ENCODE results near the gene MMEL1. TPM values are rescaled to one million over a fixed set of nuclear protein-coding genes. Genes with fewer than 3 reads are reported as not detected.

MMEL1 gene
- polyA plus RNA-seq, 1 of the 3 experiments (the other 2 are of a cell fraction), result 0.16 TPM

GRCh38 chr1:2546515-2547209 lies 86.2 kb downstream of the MMEL1 start:
- H3F3A ChIP-seq (replicated peaks; ENCODE audit: insufficient read depth), result no peaks in the 10 kb centered on the region
- H3K9me2 ChIP-seq, result no peaks in the 10 kb centered on the region
- ChIA-PET POLR2A (interaction anchor here (0.8 to 1.8 kb wide), 7 partner anchors 13 to 87 kb away, joined by 3 to 8 read pairs (median 5); no protein-coding TSS in a partner anchor), CTCF (interaction anchor here (0.6 to 5.1 kb wide), 35 partner anchors 9 to 352 kb away, joined by 3 to 53 read pairs (median 7); partner anchors contain the start of genes FAAP20, HES5, PANK4 and PEX10)
- H3K4me3 ChIP-seq (ENCODE audit: low read depth in 2 of 2, low read length in 1 of 2), result peak overlapping the region; percentile 59
- H3K4me1 ChIP-seq (ENCODE audit: control insufficient read depth in 1 of 2, insufficient read depth in 2 of 2, low read depth in 1 of 2, low read length in 1 of 2), result peaks cover 0 to 56% of the 10 kb centered on the region in 2 experiments; a peak in 1 of 4 replicates
- H3K9me3 ChIP-seq, result no peaks in the 10 kb centered on the region
- TF ChIP-seq FOXM1 (IDR thresholded peaks at IDR 0.05; ENCODE audit: low read depth), result no peak
- no peak for TF ChIP-seq USF1 (IDR thresholded peaks at IDR 0.05; ENCODE audit: borderline replicate concordance, low read depth)
- 0 out of 2 replicates have a peak, but pooled peaks have one; percentile 11 for TF ChIP-seq CTCF (IDR thresholded peaks at IDR 0.05)
- no peak for TF ChIP-seq IRF3 (IDR thresholded peaks at IDR 0.05; ENCODE audit: low read depth, low read length)
- TF ChIP-seq ELF1 (IDR thresholded peaks at IDR 0.05), result no peak
- 0 out of 2 replicates have a peak, but pooled peaks have one; percentile 21 for TF ChIP-seq RCOR1 (IDR thresholded peaks at IDR 0.05; ENCODE audit: low read length)
- no peak for TF ChIP-seq EP300 (IDR thresholded peaks at IDR 0.05; ENCODE audit: borderline replicate concordance in 1 of 2, low read depth in 1 of 2, low read length in 1 of 2)
- no peak for TF ChIP-seq YY1 (IDR thresholded peaks at IDR 0.05; ENCODE audit: low read depth)
- TF ChIP-seq POLR2AphosphoS5 (IDR thresholded peaks at IDR 0.05; ENCODE audit: low read depth, low read length), result no peak
- TF ChIP-seq JUND (IDR thresholded peaks at IDR 0.05), result no peak
- TF ChIP-seq REST (IDR thresholded peaks at IDR 0.05; ENCODE audit: low read depth, low read length), result no peak
- 0 out of 2 replicates have a peak, but pooled peaks have one; percentile 6 for TF ChIP-seq MAX (IDR thresholded peaks at IDR 0.05; ENCODE audit: low read depth)
- no peak for TF ChIP-seq NRF1 (IDR thresholded peaks at IDR 0.05; ENCODE audit: low read depth, low read length)
- 0 out of 2 replicates have a peak, but pooled peaks have one; percentile 21 for TF ChIP-seq GABPA (IDR thresholded peaks at IDR 0.05; ENCODE audit: low read depth)
- no peak for TF ChIP-seq RXRA (IDR thresholded peaks at IDR 0.05; ENCODE audit: borderline replicate concordance, low read depth)
- peak overlapping the region in 1 of 2 experiments; percentile 82; a peak in 2 of 4 replicates for H3K27ac ChIP-seq (ENCODE audit: low read depth in 2 of 2, low read length in 1 of 2)
- H3K36me3 ChIP-seq (replicated peaks in 1 of 2; ENCODE audit: control insufficient read depth in 1 of 2, insufficient read depth in 2 of 2, low read length in 1 of 2), result no peaks in the 10 kb centered on the region
- peak overlapping the region; percentile 65; the same call in 1 of the 2 replicates for H3K9ac ChIP-seq
- peak; percentile 92 for DNase-seq
- H4K20me1 ChIP-seq (ENCODE audit: insufficient read depth), result no peaks in the 10 kb centered on the region
- peak overlapping the region; percentile 51; the same call in 1 of the 2 replicates for H2AFZ ChIP-seq (ENCODE audit: low read depth)
- H3K4me2 ChIP-seq, result peak overlapping the region; percentile 88
- H3K27me3 ChIP-seq (ENCODE audit: insufficient read depth), result no peaks in the 10 kb centered on the region
- WGBS (ENCODE audit: low lambda C conversion rate), result 3% methylated on average over 14 of the region's 52 CpGs
- no peaks in the 10 kb centered on the region for H3K79me2 ChIP-seq (ENCODE audit: insufficient read depth)
